Measurements from ENCODE around the gene LIN9. TPM values are rescaled to one million over a fixed set of nuclear protein-coding genes. Genes with fewer than 3 reads are reported as not detected.

LIN9 gene
- total RNA-seq, 1 donor from 2014 or later, result 4.6 TPM

DNA sequence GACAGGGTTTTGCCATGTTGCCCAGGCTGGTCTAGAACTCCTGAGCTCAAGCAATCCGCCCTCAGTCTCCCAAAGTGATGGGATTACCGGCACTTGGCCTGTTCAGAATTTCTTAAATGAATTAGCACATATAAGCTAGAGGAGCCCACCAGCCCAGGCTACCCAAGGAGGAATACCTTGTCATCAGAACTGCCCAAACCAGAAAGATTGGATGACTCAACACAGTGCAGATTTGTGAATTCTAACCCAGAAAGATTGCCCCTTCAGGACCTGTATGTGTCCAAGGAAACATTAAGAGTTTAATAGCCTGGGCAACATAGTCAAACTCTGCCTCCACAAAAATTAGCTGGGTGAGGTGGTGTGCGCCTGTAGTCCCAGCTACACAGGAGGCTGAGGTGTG is 14.0 kb upstream of the LIN9 start:
- H3K9me3 Mint-ChIP-seq (ENCODE audit: unreplicated experiment), result no peaks in the 10 kb centered on the region
- TF ChIP-seq, protein P1, sequence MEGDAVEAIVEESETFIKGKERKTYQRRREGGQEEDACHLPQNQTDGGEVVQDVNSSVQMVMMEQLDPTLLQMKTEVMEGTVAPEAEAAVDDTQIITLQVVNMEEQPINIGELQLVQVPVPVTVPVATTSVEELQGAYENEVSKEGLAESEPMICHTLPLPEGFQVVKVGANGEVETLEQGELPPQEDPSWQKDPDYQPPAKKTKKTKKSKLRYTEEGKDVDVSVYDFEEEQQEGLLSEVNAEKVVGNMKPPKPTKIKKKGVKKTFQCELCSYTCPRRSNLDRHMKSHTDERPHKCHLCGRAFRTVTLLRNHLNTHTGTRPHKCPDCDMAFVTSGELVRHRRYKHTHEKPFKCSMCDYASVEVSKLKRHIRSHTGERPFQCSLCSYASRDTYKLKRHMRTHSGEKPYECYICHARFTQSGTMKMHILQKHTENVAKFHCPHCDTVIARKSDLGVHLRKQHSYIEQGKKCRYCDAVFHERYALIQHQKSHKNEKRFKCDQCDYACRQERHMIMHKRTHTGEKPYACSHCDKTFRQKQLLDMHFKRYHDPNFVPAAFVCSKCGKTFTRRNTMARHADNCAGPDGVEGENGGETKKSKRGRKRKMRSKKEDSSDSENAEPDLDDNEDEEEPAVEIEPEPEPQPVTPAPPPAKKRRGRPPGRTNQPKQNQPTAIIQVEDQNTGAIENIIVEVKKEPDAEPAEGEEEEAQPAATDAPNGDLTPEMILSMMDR (IDR thresholded peaks at IDR 0.05; ENCODE audit: unreplicated experiment), result no peak
- H3K4me3 Mint-ChIP-seq (ENCODE audit: unreplicated experiment), result no peak overlapping the region
- no peaks in the 10 kb centered on the region for H3K27me3 Mint-ChIP-seq (ENCODE audit: unreplicated experiment)
- H3K36me3 Mint-ChIP-seq (ENCODE audit: low read depth, unreplicated experiment), result peaks cover 5% of the 10 kb centered on the region
- DNase-seq (ENCODE audit: low spot score), result no peak
- no peak overlapping the region for H3K27ac Mint-ChIP-seq (ENCODE audit: unreplicated experiment)
- peaks cover 9% of the 10 kb centered on the region for H3K4me1 Mint-ChIP-seq (ENCODE audit: unreplicated experiment)

DNA sequence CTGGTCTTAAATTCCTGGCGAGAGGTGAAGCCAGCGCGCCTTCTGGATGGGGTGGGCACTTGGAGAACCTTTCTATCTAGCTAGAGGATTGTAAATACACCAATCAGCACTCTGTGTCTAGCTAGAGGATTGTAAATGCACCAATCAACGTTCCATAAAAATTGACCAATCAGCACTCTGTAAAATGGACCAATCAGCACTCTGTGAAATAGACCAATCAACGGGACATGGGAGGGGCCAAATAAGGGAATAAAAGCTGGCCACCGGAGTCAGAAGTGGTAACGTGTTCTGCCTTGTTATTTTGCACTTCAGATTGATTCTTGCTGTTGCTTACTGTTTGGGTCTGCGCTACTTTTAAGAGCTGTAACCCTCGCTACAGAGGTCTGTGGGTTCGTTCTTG is 12.0 kb upstream of the LIN9 start:
- no peaks in the 10 kb centered on the region for H3K4me1 Mint-ChIP-seq (ENCODE audit: unreplicated experiment)
- H3K4me3 Mint-ChIP-seq (ENCODE audit: unreplicated experiment), result no peak overlapping the region

DNA sequence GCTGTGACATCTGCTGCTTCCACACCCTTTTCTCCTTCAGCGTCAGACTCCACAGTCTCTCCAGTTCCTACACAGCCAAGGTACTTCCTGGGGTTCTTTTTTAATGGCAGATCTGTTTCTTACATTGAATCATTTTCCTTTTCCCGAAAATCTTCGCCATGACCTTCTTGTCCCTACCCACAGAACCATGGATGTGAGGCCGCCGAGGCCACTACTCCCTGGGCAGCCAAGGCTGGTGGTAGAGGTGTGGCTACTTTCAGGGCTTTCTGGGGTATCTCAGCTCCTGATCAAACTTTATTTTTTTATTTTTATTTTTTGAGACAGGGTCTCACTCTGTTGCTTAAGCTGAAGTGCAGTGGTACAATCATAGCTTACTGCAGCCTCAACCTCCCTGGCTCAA is 9.5 kb upstream of the LIN9 start:
- Mint-ChIP-seq H3K4me3 (ENCODE audit: unreplicated experiment) (no peak overlapping the region), H3K27ac (ENCODE audit: unreplicated experiment) (no peak overlapping the region), H3K9me3 (ENCODE audit: unreplicated experiment) (no peaks in the 10 kb centered on the region), H3K27me3 (ENCODE audit: unreplicated experiment) (no peaks in the 10 kb centered on the region), H3K36me3 (ENCODE audit: low read depth, unreplicated experiment) (no peaks in the 10 kb centered on the region), H3K4me1 (ENCODE audit: unreplicated experiment) (no peaks in the 10 kb centered on the region)
- TF ChIP-seq, protein P1 (IDR thresholded peaks at IDR 0.05; ENCODE audit: unreplicated experiment), result no peak
- DNase-seq (ENCODE audit: low spot score), result no peak

More for the DNA sequence above, 12.0 kb upstream of the LIN9 start:
- Mint-ChIP-seq H3K36me3 (ENCODE audit: low read depth, unreplicated experiment) (peaks cover 5% of the 10 kb centered on the region), H3K27ac (ENCODE audit: unreplicated experiment) (no peak overlapping the region), H3K27me3 (ENCODE audit: unreplicated experiment) (no peaks in the 10 kb centered on the region), H3K9me3 (ENCODE audit: unreplicated experiment) (no peaks in the 10 kb centered on the region)
- TF ChIP-seq, protein P1 (IDR thresholded peaks at IDR 0.05; ENCODE audit: unreplicated experiment), result no peak
- DNase-seq (ENCODE audit: low spot score), result no peak

DNA sequence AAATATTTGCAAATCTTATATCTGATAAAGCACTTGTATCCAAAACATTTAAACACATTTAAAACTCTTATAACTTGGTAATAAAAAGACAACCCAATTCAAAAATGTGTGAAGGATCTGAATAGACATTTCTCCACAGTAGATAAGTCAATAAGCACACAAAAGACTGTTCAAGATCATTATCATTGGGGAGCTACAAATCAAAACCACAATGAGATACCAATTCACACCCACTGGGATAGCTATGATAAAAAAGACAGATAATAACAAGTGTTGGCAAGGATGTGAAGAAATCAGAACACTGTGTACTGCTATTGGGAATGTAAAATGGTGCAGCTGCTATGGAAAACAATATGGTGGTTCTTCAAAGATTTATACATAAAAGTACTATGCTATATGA is 5.1 kb upstream of the LIN9 start:
- Mint-ChIP-seq H3K4me3 (ENCODE audit: unreplicated experiment) (no peak overlapping the region), H3K36me3 (ENCODE audit: low read depth, unreplicated experiment) (no peaks in the 10 kb centered on the region), H3K27ac (ENCODE audit: unreplicated experiment) (no peak overlapping the region), H3K27me3 (ENCODE audit: unreplicated experiment) (no peaks in the 10 kb centered on the region), H3K9me3 (ENCODE audit: unreplicated experiment) (no peaks in the 10 kb centered on the region), H3K4me1 (ENCODE audit: unreplicated experiment) (peaks cover 7% of the 10 kb centered on the region)
- TF ChIP-seq, protein P1 (IDR thresholded peaks at IDR 0.05; ENCODE audit: unreplicated experiment), result no peak
- DNase-seq (ENCODE audit: low spot score), result no peak

DNA sequence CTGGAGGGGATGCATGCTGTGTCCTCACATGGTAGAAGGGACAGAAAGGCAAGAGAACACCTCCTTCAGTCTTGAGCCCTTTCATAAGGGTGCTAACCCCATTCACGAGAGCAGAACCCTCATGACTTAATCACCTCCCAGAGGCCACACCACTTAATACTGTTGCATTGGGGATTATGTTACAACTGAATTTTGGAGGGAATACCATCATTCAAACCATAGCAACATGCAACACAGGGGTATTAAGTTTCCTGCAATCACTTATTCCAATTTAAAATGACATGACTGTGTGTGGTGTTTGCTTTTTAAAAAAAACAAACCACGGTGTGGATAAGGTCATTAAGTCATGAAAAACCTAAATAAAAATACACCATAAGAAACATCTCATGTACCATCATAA is 3.1 kb upstream of the LIN9 start:
- no peak overlapping the region for H3K27ac Mint-ChIP-seq (ENCODE audit: unreplicated experiment)
- no peak overlapping the region for H3K4me3 Mint-ChIP-seq (ENCODE audit: unreplicated experiment)
- TF ChIP-seq, protein P1 (IDR thresholded peaks at IDR 0.05; ENCODE audit: unreplicated experiment), result no peak
- no peak for DNase-seq (ENCODE audit: low spot score)
- H3K9me3 Mint-ChIP-seq (ENCODE audit: unreplicated experiment), result no peaks in the 10 kb centered on the region
- H3K36me3 Mint-ChIP-seq (ENCODE audit: low read depth, unreplicated experiment), result no peaks in the 10 kb centered on the region
- no peaks in the 10 kb centered on the region for H3K27me3 Mint-ChIP-seq (ENCODE audit: unreplicated experiment)
- peaks cover 7% of the 10 kb centered on the region for H3K4me1 Mint-ChIP-seq (ENCODE audit: unreplicated experiment)

Measured in endothelial cell (in vitro differentiated cells).